ENCODE results near the gene BCL6. TPM values are rescaled to one million over a fixed set of nuclear protein-coding genes. Genes with fewer than 3 reads are reported as not detected.
A peak's percentile ranks its signal among the peaks of the same experiment; 100 is the strongest.

BCL6 gene
- total RNA-seq, 1 donor from 2014 or later = 46.2 TPM

GRCh38 chr3:187748050-187748481 is 2.8 kb upstream of the BCL6 start:
- Histone ChIP-seq H3K9me3 (ENCODE audit: insufficient read depth, low read depth, low read length) (no peaks in the 10 kb centered on the region), H3K9ac (ENCODE audit: low read length) (no peak overlapping the region), H4K20me1 (ENCODE audit: insufficient read depth, low read length) (peaks cover 6% of the 10 kb centered on the region), H3K27me3 (ENCODE audit: insufficient read depth, low read length) (no peaks in the 10 kb centered on the region), H2AFZ (ENCODE audit: low read depth, low read length) (no peak overlapping the region), H3K4me1 (ENCODE audit: insufficient read depth, low read length) (peaks cover 4% of the 10 kb centered on the region), H3K4me2 (ENCODE audit: low read length) (no peak overlapping the region), H3K79me2 (ENCODE audit: insufficient read depth, low read length) (peaks cover 18% of the 10 kb centered on the region), H3K4me3 (ENCODE audit: insufficient read depth, low read depth, low read length) (no peak overlapping the region), H3K36me3 (ENCODE audit: insufficient read depth, low read length) (no peaks in the 10 kb centered on the region), H3K27ac (ENCODE audit: low read depth, low read length) (no peak overlapping the region)
- Mint-ChIP-seq H3K4me1 (ENCODE audit: low read depth, unreplicated experiment) (peaks cover 37% of the 10 kb centered on the region), H3K4me3 (ENCODE audit: unreplicated experiment) (no peak overlapping the region), H3K9me3 (ENCODE audit: unreplicated experiment) (no peaks in the 10 kb centered on the region), H3K27ac (ENCODE audit: unreplicated experiment) (peak overlapping the region; percentile 85), H3K27me3 (ENCODE audit: low read depth, unreplicated experiment) (no peaks in the 10 kb centered on the region), H3K36me3 (ENCODE audit: low read depth, unreplicated experiment) (no peaks in the 10 kb centered on the region)
- DNase-seq (ENCODE audit: low read depth) (peak; percentile 40), FAIRE-seq (no peak)
- TF ChIP-seq CTCF (IDR thresholded peaks at IDR 0.05; ENCODE audit: insufficient read depth, low read depth, low read length) (peak; percentile 98), EZH2 (IDR thresholded peaks at IDR 0.05; ENCODE audit: insufficient read depth, low read length) (no peak)

GRCh38 chr3:187747506-187747905 is 2.2 kb upstream of the BCL6 start:
- H4K20me1 ChIP-seq (ENCODE audit: insufficient read depth, low read length) = peaks cover 8% of the 10 kb centered on the region
- FAIRE-seq (no peak), DNase-seq (ENCODE audit: low read depth) (no peak)
- Mint-ChIP-seq H3K27me3 (ENCODE audit: low read depth, unreplicated experiment) (no peaks in the 10 kb centered on the region), H3K4me1 (ENCODE audit: low read depth, unreplicated experiment) (peaks cover 41% of the 10 kb centered on the region), H3K9me3 (ENCODE audit: unreplicated experiment) (no peaks in the 10 kb centered on the region), H3K27ac (ENCODE audit: unreplicated experiment) (peak overlapping the region; percentile 28), H3K4me3 (ENCODE audit: unreplicated experiment) (no peak overlapping the region), H3K36me3 (ENCODE audit: low read depth, unreplicated experiment) (no peaks in the 10 kb centered on the region)
- no peaks in the 10 kb centered on the region for H3K36me3 ChIP-seq (ENCODE audit: insufficient read depth, low read length)
- H3K4me3 ChIP-seq (ENCODE audit: insufficient read depth, low read depth, low read length) = no peak overlapping the region
- no peaks in the 10 kb centered on the region for H3K9me3 ChIP-seq (ENCODE audit: insufficient read depth, low read depth, low read length)
- H3K27me3 ChIP-seq (ENCODE audit: insufficient read depth, low read length) = no peaks in the 10 kb centered on the region
- H3K4me1 ChIP-seq (ENCODE audit: insufficient read depth, low read length) = peaks cover 6% of the 10 kb centered on the region
- no peak overlapping the region for H2AFZ ChIP-seq (ENCODE audit: low read depth, low read length)
- no peak overlapping the region for H3K9ac ChIP-seq (ENCODE audit: low read length)
- peaks cover 23% of the 10 kb centered on the region for H3K79me2 ChIP-seq (ENCODE audit: insufficient read depth, low read length)
- no peak overlapping the region for H3K27ac ChIP-seq (ENCODE audit: low read depth, low read length)
- no peak overlapping the region for H3K4me2 ChIP-seq (ENCODE audit: low read length)
- no peak for TF ChIP-seq CTCF (IDR thresholded peaks at IDR 0.05; ENCODE audit: insufficient read depth, low read depth, low read length)
- no peak for TF ChIP-seq EZH2 (IDR thresholded peaks at IDR 0.05; ENCODE audit: insufficient read depth, low read length)

GRCh38 chr3:187746442-187747281 is 1.4 kb upstream of the BCL6 start:
- Mint-ChIP-seq H3K36me3 (ENCODE audit: low read depth, unreplicated experiment) (no peaks in the 10 kb centered on the region), H3K27ac (ENCODE audit: unreplicated experiment) (peak overlapping the region; percentile 100), H3K27me3 (ENCODE audit: low read depth, unreplicated experiment) (no peaks in the 10 kb centered on the region), H3K9me3 (ENCODE audit: unreplicated experiment) (no peaks in the 10 kb centered on the region), H3K4me3 (ENCODE audit: unreplicated experiment) (peak overlapping the region; percentile 94), H3K4me1 (ENCODE audit: low read depth, unreplicated experiment) (peaks cover 44% of the 10 kb centered on the region)
- TF ChIP-seq CTCF (IDR thresholded peaks at IDR 0.05; ENCODE audit: insufficient read depth, low read depth, low read length) (no peak), EZH2 (IDR thresholded peaks at IDR 0.05; ENCODE audit: insufficient read depth, low read length) (no peak)
- peak overlapping the region; percentile 99 for H3K9ac ChIP-seq (ENCODE audit: low read length)
- no peaks in the 10 kb centered on the region for H3K36me3 ChIP-seq (ENCODE audit: insufficient read depth, low read length)
- H3K27me3 ChIP-seq (ENCODE audit: insufficient read depth, low read length) = no peaks in the 10 kb centered on the region
- peak; percentile 37 for DNase-seq (ENCODE audit: low read depth)
- peak overlapping the region; percentile 100 for H3K27ac ChIP-seq (ENCODE audit: low read depth, low read length)
- H3K79me2 ChIP-seq (ENCODE audit: insufficient read depth, low read length) = peaks cover 31% of the 10 kb centered on the region
- peaks cover 12% of the 10 kb centered on the region for H4K20me1 ChIP-seq (ENCODE audit: insufficient read depth, low read length)
- no peak for FAIRE-seq
- H3K4me2 ChIP-seq (ENCODE audit: low read length) = peak overlapping the region; percentile 95
- no peaks in the 10 kb centered on the region for H3K9me3 ChIP-seq (ENCODE audit: insufficient read depth, low read depth, low read length)
- peaks cover 11% of the 10 kb centered on the region for H3K4me1 ChIP-seq (ENCODE audit: insufficient read depth, low read length)
- H3K4me3 ChIP-seq (ENCODE audit: insufficient read depth, low read depth, low read length) = peak overlapping the region; percentile 92
- no peak overlapping the region for H2AFZ ChIP-seq (ENCODE audit: low read depth, low read length)
